G401.6 (cell line): Measurements from ENCODE around the gene F2.
"Not testable (repeated sequence)": the region's sequence is repeated elsewhere in the genome, so short reads cannot be mapped to it uniquely, and the experiment has no call there.

ENCODE experiments used
- FAIRE-seq: peaks from 2 replicates; lab custom pipeline; 2012; peaks lifted over from hg19 to GRCh38; lab: Jason Lieb, UNC

The F2 gene

GRCh38 chr11:46686886-46687795 is 31.9 kb upstream of the F2 start:
- no peak for FAIRE-seq

- no peak for FAIRE-seq
Observed at GRCh38 chr11:46690702-46691101, 28.3 kb upstream of the F2 start.

GRCh38 chr11:46692450-46692849 is 26.6 kb upstream of the F2 start:
- FAIRE-seq = no peak

- FAIRE-seq = no peak
Observed at GRCh38 chr11:46693597-46694012, 25.4 kb upstream of the F2 start.

GRCh38 chr11:46694072-46694471 is 24.9 kb upstream of the F2 start:
- no peak for FAIRE-seq

- FAIRE-seq = no peak
Observed at GRCh38 chr11:46694607-46695006, 24.4 kb upstream of the F2 start.

GRCh38 chr11:46695345-46696211 is 23.4 kb upstream of the F2 start:
- no peak for FAIRE-seq

- no peak for FAIRE-seq
Observed at GRCh38 chr11:46696212-46696558, 22.8 kb upstream of the F2 start.

GRCh38 chr11:46697303-46697702 is 21.7 kb upstream of the F2 start:
- no peak for FAIRE-seq

DNA sequence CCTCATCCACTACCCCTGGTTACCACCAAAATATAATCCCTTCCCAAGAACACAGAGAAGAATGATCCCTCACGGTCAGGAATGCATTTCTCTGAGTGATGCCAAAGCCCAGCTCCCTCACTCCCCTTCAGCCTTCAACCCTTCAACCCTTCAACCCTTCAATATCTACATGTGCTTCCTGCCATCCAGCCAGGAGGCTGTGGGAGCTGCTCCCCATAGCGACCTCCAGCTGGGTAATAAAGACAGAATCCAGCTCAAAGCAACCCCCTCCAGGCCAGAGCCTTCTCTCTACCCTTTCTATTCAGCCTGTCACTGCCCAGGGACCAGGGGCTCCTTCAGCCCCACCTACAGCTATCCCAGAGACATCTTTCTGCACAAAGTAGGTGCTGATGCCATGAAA is 21.3 kb upstream of the F2 start:
- no peak for FAIRE-seq

GRCh38 chr11:46698597-46698996 is 20.4 kb upstream of the F2 start:
- no peak for FAIRE-seq

GRCh38 chr11:46700241-46701077 is 18.6 kb upstream of the F2 start, which contains the start of the genes ARHGAP1 and ZNF408:
TSS of gene ARHGAP1 (minus strand) at chr11:46700619. CDS start at chr11:46696107, 4,512 bp downstream.
TSS of gene ZNF408 (plus strand) at chr11:46701031. CDS start at chr11:46701048, 17 bp downstream.
- peak; percentile 95 for FAIRE-seq

- FAIRE-seq = no peak
Observed at GRCh38 chr11:46701078-46701654, 17.8 kb upstream of the F2 start.

- no peak for FAIRE-seq
Observed at GRCh38 chr11:46705070-46705688, 13.8 kb upstream of the F2 start.

DNA sequence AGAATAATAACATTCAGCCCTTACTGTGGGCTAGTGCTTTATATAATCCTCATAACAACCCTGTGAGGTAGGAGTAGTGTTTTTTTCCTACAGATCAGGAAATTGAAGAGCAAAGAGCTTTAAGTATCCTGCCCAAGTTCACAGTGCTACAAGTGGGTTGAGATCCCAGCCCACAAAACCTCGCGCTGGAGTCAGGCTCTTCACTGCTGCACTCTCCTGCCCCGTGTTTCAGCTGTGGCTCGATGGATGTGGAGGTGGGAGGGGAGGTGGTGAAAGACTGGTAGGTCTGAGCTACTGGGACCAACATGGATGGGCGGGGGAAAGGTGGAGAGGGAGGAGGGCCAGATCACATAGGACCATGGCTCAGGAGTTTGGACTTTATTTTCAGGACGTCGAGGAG is 12.1 kb upstream of the F2 start:
- FAIRE-seq = no peak

- FAIRE-seq = not testable (repeated sequence)
Observed at GRCh38 chr11:46709351-46709750, 9.7 kb upstream of the F2 start.

GRCh38 chr11:46710821-46711269 is 8.2 kb upstream of the F2 start:
- FAIRE-seq = no peak

DNA sequence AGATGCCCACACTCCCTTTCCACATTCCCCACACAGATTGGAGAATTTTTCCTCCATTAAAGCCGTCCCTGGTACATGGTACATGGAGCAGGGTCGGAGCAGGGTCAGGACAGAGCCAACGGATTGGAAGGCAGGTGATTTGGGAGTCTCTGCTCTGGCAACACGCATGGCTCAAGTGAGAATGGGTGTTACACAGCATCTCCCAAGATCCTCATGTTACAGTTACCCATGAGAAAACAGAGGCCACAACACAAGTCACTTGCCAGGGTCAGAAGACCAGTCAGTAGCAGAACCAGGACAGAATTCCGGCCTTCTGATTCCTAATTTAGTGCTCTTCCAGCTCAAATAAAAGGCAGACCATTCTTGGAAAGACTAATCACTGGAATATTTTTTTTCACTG is 7.7 kb upstream of the F2 start:
- FAIRE-seq = no peak

DNA sequence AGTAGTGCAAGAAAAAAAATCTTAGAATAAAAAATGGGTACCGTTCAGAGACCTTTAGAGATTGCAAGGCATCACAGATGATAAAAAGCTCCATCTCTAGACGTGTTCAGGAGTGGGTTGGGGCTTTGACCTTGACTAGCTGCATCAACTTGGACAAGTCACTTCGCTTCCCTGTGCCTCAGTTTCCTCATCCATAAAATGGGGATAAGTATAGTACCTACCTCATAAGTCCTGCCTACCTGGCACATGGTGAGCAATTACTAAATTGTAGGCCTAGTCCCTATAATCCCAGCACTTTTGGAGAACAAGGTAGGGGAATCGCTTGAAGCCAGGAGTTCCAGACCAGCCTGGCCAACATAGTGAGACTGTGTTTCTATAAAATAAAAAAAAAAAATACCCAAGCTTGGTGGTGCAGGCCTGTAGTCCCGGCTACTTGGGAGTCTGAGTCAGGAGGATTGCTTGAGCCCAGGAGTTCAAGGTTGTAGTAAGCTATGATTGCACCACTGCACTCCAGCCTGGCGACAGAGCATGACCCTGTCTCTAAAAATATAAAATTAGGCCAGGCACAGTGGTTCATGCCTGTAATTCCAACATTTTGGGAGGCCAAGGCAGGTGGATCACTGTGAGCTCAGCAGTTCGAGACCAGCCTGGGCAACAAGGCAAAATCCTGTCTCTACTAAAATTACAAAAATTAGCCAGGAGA is 6.0 kb upstream of the F2 start:
- no peak for FAIRE-seq

DNA sequence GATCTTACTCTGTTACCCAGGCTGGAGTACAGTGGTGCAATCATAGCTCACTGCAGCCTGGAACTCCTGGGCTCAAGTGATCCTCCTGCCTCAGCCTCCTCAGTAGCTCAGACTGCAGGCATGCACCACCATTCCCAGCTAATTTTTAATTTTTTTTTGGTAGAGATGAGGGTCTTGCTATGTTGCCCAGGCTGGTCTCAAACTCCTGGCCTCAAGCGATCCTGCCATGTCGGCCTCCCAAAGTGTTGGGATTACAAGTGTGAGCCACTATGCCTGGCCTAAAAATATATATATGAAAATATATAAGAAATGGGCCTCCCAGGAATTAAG is 1.2 kb upstream of the F2 start:
- not testable (repeated sequence) for FAIRE-seq
